Esophagus muscularis mucosa (tissue), 4 donors: ENCODE measurements around the gene SRSF3. TPM values are rescaled to one million over a fixed set of nuclear protein-coding genes. Genes with fewer than 3 reads are reported as not detected.

ENCODE experiments used
- DNase-seq: peaks from one replicate; pipeline ENCODE4 v3.0.0-alpha.2; 2017; ENCODE audit errors: extremely low spot score
- H3K27ac ChIP-seq, 4 donors: fragments of 200-600 bp; sonication (generic); replicated peaks in 1 of 4; 1 replicate in 3 of 4; 2 replicates in 1 of 4; pipeline ENCODE4 v1.5.1; 2016 to 2019; ENCODE audit warnings: mild to moderate bottlenecking in 1 of 4
- H3K27me3 ChIP-seq, 4 donors: fragments of 200-600 bp; sonication (generic); one replicate each; pipeline versions ENCODE4 v1.5.1 to v1.6.0; 2016 to 2019
- H3K36me3 ChIP-seq, 4 donors: fragments of 200-600 bp; sonication (generic); one replicate each; pipeline ENCODE4 v1.5.1; 2016 to 2019
- H3K4me1 ChIP-seq, 4 donors: fragments of 200-600 bp; sonication (generic); one replicate each; pipeline ENCODE4 v1.5.1; 2016 to 2019
- H3K4me3 ChIP-seq, 4 donors: fragments of 200-600 bp; sonication (generic); 1 replicate in 2 of 4; 2 replicates in 2 of 4; pipeline ENCODE4 v1.5.1; 2016 to 2019; ENCODE audit warnings: mild to moderate bottlenecking in 4 of 4, moderate library complexity in 1 of 4
- H3K9me3 ChIP-seq, 4 donors: fragments of 200-600 bp; sonication (generic); 1 replicate in 3 of 4; 2 replicates in 1 of 4; pipeline ENCODE4 v1.5.1; 2016 to 2019
- EP300 ChIP-seq: sonication (generic); formaldehyde crosslinking; IDR thresholded peaks from one replicate; pipeline ENCODE4 v1.6.1; 2017; ENCODE audit warnings: antibody characterized with exemption
- POLR2A ChIP-seq: fragments of 450-650 bp; IDR thresholded peaks from one replicate; pipeline ENCODE4 v1.6.1; 2017; ENCODE audit warnings: antibody characterized with exemption, moderate library complexity, mild to moderate bottlenecking, low read depth
- POLR2AphosphoS5 ChIP-seq, 2 donors: sonication (generic); formaldehyde crosslinking; IDR thresholded peaks; one replicate each; pipeline ENCODE4 v1.6.1; 2017; ENCODE audit warnings: antibody characterized with exemption in 2 of 2
- WGBS: methylation state at CpG from one replicate; pipeline ENCODE4 v1.1.5; 2018; 5-methylcytosine and 5-hydroxymethylcytosine counted together
- intact Hi-C: fragments of 100-400 bp; cut with DNase I; formaldehyde crosslinking; loops from one replicate; pipeline ENCODE4 v1.15.1; 2023
- total RNA-seq, 4 donors: library from RNA; depleted of rRNA; stranded (reverse); fragments of >200 nt; gene quantifications; one replicate each; pipeline versions ENCODE4 v1.1.0 to v1.2.1, GENCODE V29; 2016
- TF ChIP-seq, protein P1 (sequence below), 3 experiments: fragments of 200-600 bp in 2 of 3; fragments of 450-650 bp in 1 of 3; sonication (generic) in 2 of 3; IDR thresholded peaks; one replicate each; pipeline ENCODE4 v1.5.1; 2017 to 2019; ENCODE audit warnings: antibody characterized with exemption in 3 of 3, mild to moderate bottlenecking in 2 of 3, moderate library complexity in 1 of 3

Gene SRSF3
- total RNA-seq, 4 donors from 2014 or later = 149 to 226 (median 180) TPM

DNA sequence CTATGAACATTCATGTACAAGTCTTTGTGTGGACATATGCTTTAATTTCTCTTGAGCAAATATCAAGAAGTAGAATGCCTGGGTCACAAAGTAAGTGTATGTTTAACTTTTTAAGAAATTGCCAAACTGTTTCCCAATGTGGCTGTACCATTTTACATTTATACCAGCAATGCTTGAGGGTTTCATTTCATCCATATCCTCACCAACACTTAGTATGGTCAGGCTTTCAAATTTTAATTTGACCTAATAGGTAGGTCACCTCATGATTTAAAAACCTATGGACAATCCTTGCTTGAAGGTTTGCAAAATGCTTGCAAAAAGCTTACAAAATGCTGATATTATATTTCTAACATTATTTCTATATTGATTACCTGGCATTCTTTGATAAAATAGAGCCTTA is 19.5 kb upstream of the SRSF3 start:
- no peak for DNase-seq
- H3K27ac ChIP-seq = no peak overlapping the region
- H3K4me1 ChIP-seq = peaks cover 6 to 34% (median 31%) of the 10 kb centered on the region in 4 donors
- H3K4me3 ChIP-seq = no peak overlapping the region
- no peaks in the 10 kb centered on the region for H3K27me3 ChIP-seq
- no peaks in the 10 kb centered on the region for H3K9me3 ChIP-seq
- TF ChIP-seq, protein P1, sequence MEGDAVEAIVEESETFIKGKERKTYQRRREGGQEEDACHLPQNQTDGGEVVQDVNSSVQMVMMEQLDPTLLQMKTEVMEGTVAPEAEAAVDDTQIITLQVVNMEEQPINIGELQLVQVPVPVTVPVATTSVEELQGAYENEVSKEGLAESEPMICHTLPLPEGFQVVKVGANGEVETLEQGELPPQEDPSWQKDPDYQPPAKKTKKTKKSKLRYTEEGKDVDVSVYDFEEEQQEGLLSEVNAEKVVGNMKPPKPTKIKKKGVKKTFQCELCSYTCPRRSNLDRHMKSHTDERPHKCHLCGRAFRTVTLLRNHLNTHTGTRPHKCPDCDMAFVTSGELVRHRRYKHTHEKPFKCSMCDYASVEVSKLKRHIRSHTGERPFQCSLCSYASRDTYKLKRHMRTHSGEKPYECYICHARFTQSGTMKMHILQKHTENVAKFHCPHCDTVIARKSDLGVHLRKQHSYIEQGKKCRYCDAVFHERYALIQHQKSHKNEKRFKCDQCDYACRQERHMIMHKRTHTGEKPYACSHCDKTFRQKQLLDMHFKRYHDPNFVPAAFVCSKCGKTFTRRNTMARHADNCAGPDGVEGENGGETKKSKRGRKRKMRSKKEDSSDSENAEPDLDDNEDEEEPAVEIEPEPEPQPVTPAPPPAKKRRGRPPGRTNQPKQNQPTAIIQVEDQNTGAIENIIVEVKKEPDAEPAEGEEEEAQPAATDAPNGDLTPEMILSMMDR (IDR thresholded peaks at IDR 0.05) = no peak
- TF ChIP-seq EP300 (no peak), POLR2AphosphoS5 (IDR thresholded peaks at IDR 0.05) (no peak), POLR2A (no peak)
- intact Hi-C loops = no loop called here
- no peaks in the 10 kb centered on the region for H3K36me3 ChIP-seq

DNA sequence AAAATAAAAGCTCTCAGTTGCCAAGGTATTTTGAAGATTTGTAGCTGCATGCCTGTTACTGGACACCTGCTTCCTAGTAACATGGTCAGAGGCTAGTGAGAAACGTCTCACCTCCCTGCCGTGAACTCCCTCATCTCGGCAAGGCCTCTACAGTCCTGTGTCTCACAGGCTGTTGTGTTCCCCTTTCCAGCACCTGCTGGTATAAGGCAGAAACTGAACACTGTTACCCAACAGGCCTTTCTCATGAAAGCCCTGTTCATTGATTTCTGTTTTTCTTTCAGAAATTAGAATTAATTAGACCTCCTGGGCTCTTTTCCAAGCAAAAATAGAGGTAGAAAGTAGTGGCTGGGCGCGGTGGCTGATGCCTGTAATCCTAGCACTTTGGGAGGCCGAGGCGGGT is 17.6 kb upstream of the SRSF3 start:
- TF ChIP-seq POLR2A (no peak), EP300 (no peak), POLR2AphosphoS5 (IDR thresholded peaks at IDR 0.05) (no peak)
- TF ChIP-seq, protein P1 (IDR thresholded peaks at IDR 0.05) = no peak
- Histone ChIP-seq H3K36me3 (no peaks in the 10 kb centered on the region), H3K4me3 (no peak overlapping the region), H3K27ac (peak overlapping the region; percentile 73 to 88 (median 84)), H3K9me3 (no peaks in the 10 kb centered on the region), H3K27me3 (no peaks in the 10 kb centered on the region), H3K4me1 (peaks cover 12 to 44% (median 41%) of the 10 kb centered on the region in 4 donors)
- 85% methylated on average over 7 of the region's 7 CpGs for WGBS
- DNase-seq = no peak
- intact Hi-C loops = no loop called here

DNA sequence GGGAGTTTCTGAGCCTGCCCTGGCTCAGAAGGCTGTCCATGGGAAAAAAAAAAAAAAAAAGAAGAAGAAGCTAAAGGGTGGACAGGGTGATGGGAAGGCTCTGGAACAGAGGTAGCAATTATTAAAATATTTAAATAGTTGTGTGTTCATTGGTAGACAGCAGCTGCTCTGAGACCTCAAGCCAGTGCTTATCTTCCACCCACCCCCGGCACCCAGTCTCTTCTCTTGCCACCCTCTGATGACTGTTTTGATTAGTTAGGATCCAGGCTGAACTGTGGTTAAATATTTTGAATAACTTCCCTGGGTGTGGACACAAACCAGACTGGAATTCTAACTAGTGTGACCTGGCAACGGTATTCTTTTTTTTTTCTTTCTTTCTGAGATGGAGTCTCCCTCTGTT is 16.9 kb upstream of the SRSF3 start:
- H3K9me3 ChIP-seq = no peaks in the 10 kb centered on the region
- no peaks in the 10 kb centered on the region for H3K27me3 ChIP-seq
- H3K27ac ChIP-seq = peak overlapping the region; percentile 73 to 88 (median 84)
- 34% methylated on average over 2 of the region's 2 CpGs for WGBS
- DNase-seq = no peak
- TF ChIP-seq EP300 = no peak
- TF ChIP-seq POLR2AphosphoS5 (IDR thresholded peaks at IDR 0.05) = no peak
- intact Hi-C loops = no loop called here
- no peaks in the 10 kb centered on the region for H3K36me3 ChIP-seq
- peaks cover 12 to 44% (median 41%) of the 10 kb centered on the region in 4 donors for H3K4me1 ChIP-seq
- no peak overlapping the region for H3K4me3 ChIP-seq

DNA sequence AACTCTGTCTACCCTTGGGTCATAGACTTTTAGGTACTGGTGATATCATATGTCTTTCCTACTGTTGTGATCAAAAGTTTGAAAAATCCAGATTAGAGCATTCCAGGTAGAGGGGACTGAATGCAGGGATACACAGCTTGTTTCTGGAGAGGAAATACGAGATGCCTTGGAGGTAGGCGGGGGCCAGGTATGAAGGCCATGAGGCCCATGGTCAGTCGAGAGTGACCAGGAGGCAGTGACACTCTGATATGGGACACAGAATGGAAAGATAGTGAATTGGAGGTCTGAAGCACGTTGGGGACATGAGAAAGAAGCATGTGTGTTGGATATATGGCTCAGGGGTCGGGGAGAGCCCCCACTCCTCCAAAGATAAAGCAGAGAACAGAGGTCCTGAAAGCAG is 16.1 kb upstream of the SRSF3 start:
- Histone ChIP-seq H3K4me1 (peaks cover 12 to 44% (median 41%) of the 10 kb centered on the region in 4 donors), H3K27me3 (no peaks in the 10 kb centered on the region), H3K36me3 (no peaks in the 10 kb centered on the region), H3K9me3 (no peaks in the 10 kb centered on the region), H3K4me3 (no peak overlapping the region), H3K27ac (peak overlapping the region; percentile 73 to 88 (median 84))
- DNase-seq = no peak
- WGBS = 92% methylated on average over 5 of the region's 5 CpGs
- intact Hi-C loops = no loop called here
- TF ChIP-seq POLR2A (no peak), EP300 (no peak), POLR2AphosphoS5 (IDR thresholded peaks at IDR 0.05) (no peak)
- TF ChIP-seq, protein P1 (IDR thresholded peaks at IDR 0.05) = no peak

DNA sequence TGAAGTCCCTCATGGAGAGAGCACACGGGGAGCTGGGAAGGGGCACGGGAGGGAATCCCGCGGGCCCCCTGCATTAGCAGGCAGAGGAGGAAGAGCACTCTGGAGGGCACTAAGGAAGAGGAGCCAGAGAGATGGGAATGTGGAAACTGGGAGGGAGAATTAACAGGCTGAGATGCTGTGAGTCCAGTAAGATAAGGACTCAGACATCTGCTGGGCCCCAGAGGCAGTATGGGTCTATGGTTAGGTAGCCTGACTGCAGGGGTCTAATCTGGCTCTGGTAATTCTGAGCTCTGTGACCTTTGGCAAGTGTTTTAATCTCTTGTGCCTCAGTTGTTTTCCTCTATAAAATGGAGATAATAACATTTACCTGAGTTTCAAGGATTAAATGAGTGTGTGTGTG is 15.7 kb upstream of the SRSF3 start:
- WGBS = 95% methylated on average over 4 of the region's 4 CpGs

More for the DNA sequence above, 15.7 kb upstream of the SRSF3 start:
- no peak for DNase-seq
- H3K9me3 ChIP-seq = no peaks in the 10 kb centered on the region
- no peak overlapping the region for H3K4me3 ChIP-seq
- no peaks in the 10 kb centered on the region for H3K27me3 ChIP-seq
- H3K36me3 ChIP-seq = no peaks in the 10 kb centered on the region
- intact Hi-C loops = no loop called here
- H3K4me1 ChIP-seq = peaks cover 12 to 44% (median 41%) of the 10 kb centered on the region in 4 donors
- peak overlapping the region; percentile 73 to 88 (median 84) for H3K27ac ChIP-seq
- no peak for TF ChIP-seq POLR2AphosphoS5 (IDR thresholded peaks at IDR 0.05)
- TF ChIP-seq, protein P1 (IDR thresholded peaks at IDR 0.05) = no peak
- no peak for TF ChIP-seq POLR2A
- no peak for TF ChIP-seq EP300
